ENCODE results near the gene PLCG2.
A peak's percentile ranks its signal among the peaks of the same experiment; 100 is the strongest.
"Not testable (repeated sequence)": the region's sequence is repeated elsewhere in the genome, so short reads cannot be mapped to it uniquely, and the experiment has no call there.

The PLCG2 gene

DNA sequence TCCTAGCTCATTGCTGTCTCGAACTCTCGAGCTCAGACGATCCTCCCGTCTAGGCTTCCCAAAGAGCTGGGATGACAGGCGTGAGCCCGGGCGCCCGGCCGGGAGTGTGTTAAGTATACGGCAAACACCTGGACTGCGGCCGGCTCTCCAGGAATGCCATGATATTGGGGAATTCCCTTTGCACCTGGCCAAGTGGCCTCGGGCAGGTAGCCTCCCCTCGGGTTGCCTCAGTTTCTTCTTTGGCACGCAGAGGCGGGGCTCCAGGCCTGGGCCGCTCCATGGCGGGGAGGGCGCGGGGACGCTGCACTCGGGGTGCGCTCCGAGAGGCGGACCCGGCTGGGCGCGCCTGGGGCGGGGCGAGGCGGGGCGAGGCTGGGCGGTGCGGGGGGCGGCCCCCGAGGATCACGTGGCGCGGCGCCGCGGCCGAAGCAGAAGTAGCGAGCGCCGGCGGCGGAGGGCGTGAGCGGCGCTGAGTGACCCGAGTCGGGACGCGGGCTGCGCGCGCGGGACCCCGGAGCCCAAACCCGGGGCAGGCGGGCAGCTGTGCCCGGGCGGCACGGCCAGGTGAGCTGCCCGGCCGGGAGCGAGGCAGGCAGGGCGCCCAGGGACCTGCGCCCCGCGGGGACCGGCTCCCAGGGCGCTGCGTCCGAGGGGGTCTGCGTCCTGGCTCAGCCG lies at the start of gene PLCG2:
Gene PLCG2, plus strand, starts transcription at position 431 of the 675 bp plus-strand sequence. CDS start 6,699 bp downstream, outside the sequence.
- DNase-seq, result peak; percentile 52 to 63

DNA sequence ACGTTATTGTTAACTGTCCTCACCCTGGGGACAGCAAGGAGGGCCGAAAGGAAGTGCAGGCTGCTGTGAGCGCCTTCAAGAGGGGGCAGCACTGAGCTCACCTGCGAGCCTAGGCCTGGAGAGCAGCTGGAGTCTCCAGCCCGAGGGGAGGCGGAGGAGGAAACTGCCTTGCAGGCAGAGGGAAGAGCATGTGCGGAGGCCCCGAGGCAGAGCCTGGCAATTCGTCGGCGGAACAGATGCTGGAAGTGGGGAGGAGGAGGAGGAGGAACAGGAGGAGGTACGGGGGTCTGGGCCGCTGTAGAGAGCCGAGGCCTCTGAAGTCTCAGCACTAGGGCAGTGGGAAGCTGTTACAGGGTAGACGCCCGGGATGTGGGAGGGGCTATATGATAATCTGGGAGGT lies 49.6 kb upstream of the PLCG2 start:
- DNase-seq, result peak in 1 of 2 experiments; percentile 17

DNA sequence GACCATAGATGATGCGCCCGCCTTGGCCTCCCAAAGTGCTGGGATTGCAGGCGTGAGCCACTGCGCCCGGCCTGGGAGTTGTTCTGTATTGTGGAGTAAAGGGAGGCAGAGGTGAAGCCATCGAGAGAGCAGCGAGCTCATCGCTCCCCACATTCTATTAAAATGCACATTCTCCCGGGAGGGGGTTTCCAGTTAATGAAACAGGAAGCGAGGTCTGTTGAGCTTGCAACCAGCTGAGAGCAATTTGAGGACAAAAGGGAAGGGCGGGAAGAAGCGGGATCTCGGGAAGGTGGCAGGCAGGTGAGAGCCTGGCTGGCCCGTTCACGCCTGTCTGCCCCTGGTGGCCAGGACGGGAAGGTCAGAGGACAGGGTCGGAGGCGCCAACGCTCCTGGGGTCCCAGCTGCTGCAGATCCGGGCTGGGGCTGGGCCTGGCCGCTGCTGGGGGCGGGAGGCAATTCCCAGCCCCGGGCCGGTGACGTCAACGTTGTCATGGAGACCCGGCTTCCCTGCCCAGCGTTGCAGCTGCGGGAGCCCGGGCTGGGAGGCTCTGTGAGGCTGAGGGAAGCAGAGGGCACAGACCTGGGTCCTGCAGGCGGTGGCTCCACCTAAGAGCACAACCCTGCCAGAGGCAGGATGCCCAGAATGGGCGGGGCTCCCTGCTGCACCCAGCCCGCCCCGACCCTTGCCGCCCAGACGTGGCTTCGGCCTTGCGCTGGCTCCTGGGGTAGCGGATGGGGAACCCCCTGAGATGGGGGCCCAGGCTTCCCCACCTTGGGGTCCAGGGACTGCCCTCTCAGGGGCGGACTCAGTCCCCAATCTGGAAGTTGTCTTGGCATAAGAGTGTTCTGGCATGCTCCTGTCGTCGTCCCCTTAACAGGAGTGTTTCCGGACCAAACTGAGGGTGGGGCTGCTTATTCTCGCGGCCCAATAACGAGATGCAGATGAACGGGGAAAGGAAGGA lies 48.7 kb upstream of the PLCG2 start:
- peak; percentile 89 to 92 for DNase-seq

DNA sequence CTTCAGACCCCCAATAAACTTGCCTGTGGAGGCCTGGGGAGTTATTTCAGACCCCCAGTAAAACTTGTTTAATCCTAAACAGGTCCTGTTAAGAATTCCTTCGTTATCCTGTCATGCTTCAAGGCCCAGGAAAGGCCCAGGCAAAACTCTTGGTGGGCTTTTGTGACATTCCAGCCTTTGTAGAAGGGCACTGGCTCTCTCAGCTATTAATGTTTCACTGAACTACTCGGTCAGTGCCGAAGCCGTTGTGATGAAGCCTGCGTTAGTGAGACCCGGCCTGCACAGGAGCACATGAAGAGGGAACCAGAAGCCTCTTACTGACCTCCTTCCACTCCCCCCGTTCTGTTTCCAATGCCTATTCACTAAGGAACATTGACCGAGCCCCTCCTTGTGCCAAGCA lies 47.4 kb upstream of the PLCG2 start:
- DNase-seq, result no peak

DNA sequence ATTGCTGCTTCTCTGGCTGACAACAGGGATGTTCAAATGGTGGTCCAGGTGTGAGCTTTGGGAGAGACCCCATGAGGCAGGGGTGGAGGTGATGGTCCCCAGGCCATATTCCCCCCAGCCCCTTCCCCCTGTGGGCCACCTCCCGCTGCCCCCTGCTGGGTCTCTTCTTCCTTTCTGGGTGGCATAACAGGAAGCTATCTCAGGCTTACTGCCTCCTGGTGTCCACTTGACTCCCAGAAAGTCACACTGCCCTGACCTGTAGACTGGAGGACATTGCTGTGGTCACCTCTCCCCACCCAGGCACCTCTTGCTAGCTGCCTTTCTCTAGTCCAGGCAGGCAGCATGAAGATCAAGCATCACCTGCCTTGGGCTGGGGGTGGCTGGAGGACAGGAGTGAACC lies 46.4 kb upstream of the PLCG2 start:
- DNase-seq, result no peak

DNA sequence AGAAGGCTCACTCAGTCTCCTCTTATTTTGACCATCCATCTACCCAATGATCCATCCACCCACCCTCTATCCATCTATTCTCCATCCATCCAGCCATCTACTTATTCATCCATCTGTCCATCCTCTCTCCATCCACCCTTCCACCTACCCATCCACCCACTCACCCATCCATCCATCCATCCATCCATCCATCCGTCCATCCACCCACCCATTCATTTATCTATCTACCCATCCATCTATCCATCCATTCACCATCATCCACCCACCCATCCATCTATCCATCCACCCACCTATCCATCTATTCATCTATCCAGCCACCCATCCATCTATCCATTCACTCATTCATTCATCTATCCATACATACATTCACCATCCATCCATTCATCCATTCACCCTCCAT lies 45.8 kb upstream of the PLCG2 start:
- no peak for DNase-seq

DNA sequence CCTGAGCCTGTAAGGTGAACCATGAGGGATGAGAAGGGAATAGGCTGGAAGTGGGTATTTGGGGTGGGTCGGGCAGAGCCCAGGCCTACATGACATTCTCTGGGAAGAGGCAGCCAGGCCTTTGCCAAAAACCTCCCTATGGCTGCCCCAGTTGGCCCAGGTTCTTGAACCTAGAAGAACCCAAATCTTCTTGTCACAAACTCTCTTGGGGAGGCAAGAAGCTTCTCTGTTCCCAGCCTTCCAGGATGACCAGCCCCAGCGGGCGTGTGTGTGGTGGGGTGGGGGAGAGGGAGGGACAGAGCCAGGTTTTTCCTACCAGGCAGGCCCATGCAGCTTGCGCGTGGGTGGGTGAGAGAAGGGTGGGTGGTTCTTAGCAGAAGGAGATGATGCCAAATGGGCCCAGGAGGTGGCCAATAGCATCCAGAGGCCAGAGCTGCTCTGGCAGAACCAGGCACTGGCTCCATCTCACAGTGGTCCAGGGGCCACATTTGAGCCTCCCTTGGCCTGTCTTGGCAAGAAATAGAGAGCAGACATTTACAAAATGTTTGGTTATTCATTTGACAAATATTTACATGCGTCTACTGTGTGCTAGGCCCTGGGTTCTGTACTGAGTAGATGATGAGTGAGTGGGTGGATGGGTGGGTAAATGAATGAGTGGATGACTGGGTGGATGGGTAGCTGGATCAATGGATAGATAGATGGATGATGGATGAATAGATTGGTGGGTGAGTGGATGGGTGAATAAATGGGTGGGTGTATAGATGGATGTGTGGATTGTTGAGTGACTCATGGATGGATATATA lies 44.3 kb upstream of the PLCG2 start:
- DNase-seq, result no peak

DNA sequence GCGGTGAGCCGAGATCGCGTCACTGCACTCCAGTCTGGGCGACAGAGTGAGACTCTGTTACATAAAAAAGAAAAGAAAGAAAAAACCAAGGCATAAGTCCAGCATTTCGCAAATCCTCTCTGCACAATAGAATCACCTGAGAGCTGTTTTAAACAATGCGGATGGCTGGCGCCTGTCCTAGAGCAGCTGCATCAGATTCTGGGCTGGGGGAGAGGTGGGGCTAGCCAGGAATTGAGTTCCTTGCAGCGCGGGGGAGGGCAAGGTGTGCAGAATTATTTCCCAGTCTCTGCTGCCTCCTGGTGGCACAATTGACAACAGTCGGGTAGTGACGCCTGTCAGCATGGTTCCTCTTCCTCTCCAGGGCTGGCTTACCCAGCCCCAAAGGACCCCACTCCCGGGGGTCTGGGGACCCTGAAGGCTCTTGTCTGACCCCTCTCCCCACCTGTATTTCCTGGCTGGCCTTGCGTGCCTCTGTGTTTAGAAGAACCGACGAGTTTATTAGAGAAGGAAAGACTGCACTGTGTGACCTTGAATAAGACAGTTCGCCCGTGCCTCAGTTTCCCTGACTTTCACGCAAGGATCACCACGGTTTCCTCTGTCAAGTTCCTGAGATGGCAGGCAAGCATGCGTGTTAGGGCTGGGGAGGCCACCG lies 41.1 kb upstream of the PLCG2 start:
- DNase-seq, result peak; percentile 74 to 88

DNA sequence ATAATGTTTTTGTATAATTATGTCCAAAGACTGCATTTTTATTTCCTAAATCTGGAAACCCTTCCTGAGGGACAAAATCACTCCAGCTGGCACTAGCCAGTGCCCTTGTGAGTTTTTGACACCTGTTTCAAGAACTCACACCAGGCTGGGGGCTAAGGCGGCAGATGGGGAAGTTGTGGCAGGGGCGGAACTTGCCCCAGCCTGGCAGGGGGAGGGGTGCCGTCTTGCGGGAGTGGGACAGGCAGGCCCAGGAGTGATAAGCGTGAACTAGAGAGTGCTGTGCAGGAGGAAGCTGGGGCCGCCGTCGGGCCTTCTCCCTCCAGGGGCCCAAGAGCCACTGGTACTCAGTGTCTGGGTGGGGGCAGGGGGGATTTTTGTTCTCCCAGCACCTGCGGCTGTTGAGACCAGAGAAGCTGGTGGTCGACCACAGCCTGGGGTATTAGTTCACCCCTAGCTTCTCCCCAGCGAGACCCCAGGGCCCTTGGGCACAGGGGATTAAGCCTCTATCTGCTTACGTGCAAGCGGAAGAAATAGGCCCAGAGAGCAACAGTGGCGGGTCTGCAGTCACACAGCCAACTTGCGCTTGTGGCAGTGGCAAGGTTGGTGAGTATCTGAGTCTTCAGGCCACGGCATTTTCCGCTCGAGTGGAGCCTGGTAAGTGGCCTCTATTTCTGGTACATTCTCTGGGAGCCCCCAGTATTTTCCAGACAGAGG lies 40.2 kb upstream of the PLCG2 start:
- peak; percentile 46 to 67 for DNase-seq

DNA sequence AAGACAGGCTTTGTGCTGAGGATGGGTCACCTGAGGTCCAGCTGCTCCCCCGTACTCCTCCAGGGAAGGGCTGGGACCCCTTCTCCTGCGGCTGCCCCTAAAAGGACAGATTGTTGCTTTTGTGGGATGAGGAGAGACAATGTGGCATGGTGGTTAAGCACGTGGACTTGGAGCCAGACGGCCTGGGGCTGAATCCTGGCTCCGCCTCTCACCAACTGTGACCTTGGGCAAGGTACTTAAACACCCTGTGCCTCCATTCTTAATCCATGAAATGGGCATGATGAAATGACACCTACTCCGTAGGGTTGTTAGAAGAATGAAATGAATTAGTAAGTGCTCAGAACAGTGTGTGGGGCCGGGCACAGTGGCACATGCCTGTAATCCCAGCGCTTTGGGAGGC lies 39.6 kb upstream of the PLCG2 start:
- no peak for DNase-seq

DNA sequence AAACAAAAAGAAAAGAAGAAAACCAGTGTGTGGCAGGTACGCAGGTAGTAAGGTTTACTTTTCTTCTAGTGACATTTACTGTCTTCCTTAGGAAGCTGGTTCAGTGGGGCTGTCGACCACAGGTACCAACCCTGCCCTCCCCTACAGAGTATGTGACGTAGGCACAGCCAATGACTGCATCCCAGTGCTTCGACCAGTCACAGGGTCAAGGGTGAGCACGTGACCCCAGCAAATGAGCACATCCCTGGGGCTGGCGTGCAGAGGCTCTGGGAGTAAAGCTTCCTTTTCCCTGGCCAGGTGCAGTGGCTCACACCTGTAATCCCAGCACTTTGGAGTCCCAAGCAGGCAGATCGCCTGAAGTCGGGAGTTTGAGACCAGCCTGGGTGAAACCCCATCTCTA lies 38.9 kb upstream of the PLCG2 start:
- DNase-seq, result no peak

DNA sequence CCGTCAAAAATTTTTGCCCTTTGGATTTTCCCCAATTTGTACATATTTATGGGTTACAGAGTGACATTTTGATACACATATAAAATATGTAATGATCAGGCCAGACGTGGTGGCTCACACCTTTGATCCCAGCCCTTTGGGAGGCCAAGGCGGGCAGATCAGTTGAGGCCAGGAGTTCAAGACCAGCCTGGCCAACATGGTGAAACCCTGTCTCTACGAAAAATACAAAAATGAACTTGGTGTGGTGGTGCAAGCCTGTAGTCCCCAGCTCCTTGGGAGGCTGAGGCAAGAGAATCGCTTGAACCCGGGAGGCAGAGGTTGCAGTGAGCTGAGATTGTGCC lies 37.7 kb upstream of the PLCG2 start:
- DNase-seq, result not testable (repeated sequence)

DNA sequence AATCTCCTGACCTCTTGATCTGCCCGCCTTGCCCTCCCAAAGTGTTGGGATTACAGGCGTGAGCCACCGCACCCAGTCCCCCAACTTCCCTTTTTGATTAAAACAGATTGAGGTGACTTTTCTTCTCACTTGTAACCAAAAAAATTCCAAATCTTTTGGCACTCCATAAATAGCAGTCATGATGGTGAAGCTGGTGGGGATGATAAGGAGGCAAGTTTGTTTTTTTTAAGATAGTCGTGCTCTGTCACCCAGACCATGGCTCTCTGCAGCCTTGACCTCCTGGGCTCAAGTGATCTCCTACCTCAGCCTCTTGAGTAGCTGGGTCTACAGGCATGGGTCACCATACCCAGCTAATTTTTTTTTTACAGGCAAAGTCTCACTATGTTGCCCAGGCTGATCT lies 34.7 kb upstream of the PLCG2 start:
- no peak for DNase-seq

DNA sequence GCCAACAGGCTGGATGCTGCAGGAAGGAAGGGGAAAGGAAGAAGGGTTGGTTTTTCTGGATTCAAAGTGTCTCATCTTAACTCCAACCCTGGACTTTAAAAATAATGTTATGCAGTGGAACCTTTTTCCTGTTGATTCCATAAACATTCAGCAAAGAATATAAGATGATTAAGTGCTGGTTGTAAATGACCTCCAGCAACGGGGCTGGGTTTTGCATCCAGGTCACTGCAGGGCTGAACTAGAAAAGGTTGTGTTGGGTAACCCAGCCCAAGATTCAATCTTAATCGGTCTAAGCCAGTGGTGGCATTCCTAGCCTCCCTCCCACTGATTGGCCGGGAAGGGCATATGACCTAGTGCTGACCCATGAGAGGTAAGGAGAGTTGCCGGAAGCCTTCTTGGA lies 34.2 kb upstream of the PLCG2 start:
- no peak for DNase-seq

DNA sequence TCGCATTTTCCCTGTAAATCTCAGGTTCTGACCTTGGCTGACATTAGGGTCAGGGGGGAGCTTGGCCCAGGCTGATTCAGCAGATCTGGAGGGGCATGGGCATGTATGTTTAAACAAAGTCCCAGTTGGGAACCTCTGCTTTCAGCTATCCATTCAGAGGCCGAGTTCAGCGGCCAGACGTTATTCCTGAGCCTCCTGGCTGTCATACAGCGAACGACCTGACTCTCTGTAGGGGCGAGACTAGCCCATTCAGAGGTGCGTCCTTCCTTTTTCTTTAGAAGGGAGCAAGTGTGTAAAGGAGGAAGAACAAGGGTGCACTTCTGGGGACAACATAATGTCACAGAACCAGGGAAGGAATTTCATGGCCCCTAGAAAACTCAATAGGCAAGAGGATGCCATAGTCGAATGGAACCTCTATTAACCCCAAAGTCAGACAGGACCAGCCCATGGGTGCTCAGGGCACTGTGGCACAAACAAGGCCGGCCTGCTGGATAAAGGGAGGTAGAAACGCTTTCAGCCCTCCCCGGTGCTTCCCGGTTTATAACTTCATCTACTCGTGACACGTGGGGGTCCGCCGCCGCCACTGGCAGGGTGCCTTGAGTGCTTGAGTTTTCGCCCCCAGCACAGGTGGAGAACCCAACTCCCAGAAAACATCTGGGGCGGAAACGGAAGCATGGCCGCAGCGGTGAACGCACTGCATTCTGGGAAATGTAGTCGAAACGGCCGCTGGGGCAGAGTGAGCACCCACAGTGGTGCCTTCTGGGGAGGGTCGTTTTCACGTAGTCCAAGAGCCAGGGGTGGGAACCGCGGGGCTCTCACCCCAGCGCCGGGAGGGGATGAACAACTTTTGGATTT lies 33.2 kb upstream of the PLCG2 start:
- peak; percentile 23 to 69 for DNase-seq

DNA sequence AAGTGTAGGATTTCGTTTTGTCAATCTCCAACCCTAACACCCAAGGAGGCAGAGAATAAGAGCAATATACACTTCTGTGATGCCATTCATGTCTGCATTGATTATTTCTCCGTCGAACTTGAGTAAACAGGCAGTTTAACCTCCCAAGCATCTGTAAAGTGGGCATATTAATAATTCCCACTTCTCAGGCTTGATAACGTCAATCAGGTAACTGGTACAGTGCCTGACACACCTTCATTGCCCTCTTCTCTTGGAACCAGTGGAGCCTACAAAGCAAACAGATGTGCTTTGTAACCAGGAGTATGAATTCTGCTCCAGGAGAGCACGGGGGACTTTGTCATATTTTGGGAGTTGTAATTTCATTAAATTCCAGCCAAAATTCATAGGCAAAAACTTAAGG lies 32.5 kb upstream of the PLCG2 start:
- DNase-seq, result no peak

DNA sequence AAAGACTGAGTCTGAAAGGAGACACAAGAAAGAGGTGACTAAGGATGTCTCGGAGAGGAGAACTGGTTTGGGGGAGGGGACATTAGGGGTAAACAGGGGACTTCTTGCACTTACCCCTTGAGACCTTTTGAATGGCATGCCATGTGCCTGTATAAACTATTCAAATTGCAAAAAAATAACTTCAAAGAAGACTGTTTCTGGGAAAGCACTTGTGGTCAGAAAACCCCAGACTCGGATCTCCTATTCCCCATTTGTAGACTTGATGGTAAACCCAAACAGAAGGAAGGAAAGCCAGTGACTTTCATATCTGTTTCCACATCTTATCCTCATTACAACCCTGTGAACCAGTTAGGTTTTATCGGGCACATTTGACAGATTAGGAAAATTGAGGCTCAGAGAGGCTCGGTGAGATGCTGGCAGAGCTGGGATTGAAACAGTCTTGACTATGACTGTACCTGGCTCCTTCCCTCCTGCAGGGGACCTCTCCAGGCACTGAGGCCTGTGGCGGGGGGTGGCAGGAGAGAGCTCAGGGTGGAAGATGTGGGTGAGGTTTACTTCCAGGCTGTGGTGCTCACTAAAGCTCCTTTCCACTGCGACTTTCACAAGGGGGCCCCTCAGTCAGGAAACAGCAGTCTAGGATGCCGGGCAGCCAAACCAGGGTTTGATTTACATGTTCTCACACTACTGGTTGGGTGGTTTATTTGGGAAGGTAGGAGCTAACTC lies 30.5 kb upstream of the PLCG2 start:
- DNase-seq, result no peak

DNA sequence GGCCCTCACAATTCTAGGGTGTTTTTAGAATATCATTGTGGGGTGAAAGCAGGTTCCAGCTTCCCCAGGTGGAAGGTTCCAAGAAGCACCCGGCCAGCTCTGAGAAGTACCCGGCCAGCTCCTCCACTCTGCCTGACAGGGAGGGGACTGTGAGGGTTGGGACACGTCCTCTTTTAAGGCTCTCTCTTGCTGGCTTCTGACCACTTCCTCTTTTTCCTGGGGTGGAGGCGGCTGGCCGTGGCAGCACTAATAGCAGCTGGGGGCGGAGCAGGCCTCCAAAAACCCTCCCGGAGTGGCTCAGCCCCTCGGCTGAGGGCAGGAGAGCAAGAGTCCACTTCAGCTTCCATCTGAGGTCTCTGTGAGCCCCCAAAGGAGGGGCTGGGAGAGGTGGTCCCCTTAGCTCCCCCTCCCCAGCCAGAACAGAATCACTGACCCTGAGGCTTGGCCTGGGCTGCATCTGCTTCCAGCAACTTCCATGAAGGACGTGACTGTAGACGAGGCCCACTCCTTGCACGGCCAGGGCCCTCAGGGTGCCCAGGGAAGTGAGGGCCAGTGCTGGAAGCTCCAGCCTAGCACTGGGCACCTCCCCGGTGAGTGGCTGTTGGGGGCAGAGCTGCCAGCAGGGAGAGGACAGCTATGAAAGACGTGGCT lies 26.7 kb upstream of the PLCG2 start:
- no peak for DNase-seq

DNA sequence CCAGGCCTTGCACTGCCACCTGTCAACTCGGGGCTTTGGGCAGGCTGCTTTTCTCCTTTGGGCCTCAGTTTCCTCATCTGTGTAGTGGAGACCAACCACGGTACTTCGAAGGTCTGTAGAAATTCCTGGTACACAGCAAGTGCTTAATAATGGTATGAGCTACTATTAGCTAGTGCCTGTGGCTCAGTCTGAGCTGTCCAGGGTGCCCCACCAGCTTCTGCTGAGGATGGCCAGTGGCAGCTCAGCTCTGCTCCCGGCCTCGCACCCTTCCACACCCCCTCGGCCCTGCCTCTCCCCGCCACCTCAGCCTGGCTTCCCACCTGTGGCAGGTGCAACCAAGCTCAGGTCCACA lies 26.2 kb upstream of the PLCG2 start:
- DNase-seq, result no peak

DNA sequence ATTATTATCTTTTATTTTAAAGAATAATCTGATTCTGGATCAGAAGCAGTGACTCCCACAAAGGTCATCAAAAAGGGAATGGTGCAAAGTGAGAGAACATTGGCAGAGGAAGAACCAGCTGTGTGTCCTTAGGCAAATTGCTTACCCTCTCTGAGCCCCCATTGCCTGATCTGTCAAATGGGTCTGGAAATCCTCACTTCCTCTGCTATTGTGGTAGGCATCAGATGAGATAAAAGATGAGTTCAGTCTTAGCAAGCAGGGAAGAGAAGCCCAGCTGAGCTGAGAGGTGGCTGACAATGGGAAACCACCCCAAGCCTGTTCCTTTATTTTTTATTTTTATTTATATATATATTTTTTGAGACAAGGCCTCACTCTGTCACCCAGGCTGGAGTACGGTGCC lies 24.2 kb upstream of the PLCG2 start:
- DNase-seq, result no peak
